ENCODE results near the gene OSBPL7.

DNA sequence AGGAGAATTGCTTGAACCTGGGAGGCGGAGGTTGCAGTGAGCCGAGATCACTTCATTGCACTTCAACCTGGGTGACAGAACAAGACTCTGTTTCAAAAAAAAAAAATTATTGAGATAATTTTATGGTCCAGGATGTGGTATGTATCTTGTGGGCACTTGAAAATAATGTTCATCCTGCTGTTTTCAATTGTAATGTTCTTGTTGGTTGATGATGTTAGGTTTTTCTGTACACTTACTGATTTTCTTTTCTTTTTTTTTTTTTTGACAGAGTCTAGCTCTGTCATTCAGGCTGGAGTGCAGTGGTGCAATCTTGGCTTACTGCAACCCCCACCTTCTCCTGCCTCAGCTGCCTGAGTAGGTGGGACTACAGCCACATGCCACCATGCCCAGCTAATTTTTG is 58.9 kb downstream of the OSBPL7 start:
- TF ChIP-seq, protein P1, sequence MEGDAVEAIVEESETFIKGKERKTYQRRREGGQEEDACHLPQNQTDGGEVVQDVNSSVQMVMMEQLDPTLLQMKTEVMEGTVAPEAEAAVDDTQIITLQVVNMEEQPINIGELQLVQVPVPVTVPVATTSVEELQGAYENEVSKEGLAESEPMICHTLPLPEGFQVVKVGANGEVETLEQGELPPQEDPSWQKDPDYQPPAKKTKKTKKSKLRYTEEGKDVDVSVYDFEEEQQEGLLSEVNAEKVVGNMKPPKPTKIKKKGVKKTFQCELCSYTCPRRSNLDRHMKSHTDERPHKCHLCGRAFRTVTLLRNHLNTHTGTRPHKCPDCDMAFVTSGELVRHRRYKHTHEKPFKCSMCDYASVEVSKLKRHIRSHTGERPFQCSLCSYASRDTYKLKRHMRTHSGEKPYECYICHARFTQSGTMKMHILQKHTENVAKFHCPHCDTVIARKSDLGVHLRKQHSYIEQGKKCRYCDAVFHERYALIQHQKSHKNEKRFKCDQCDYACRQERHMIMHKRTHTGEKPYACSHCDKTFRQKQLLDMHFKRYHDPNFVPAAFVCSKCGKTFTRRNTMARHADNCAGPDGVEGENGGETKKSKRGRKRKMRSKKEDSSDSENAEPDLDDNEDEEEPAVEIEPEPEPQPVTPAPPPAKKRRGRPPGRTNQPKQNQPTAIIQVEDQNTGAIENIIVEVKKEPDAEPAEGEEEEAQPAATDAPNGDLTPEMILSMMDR (IDR thresholded peaks at IDR 0.05; ENCODE audit: low read length): no peak
- TF ChIP-seq EZH2 (IDR thresholded peaks at IDR 0.05; ENCODE audit: borderline replicate concordance, low read length): no peak

All from OCI-LY1 (cell line).